ENCODE data around the gene B3GNT8. TPM values are rescaled to one million over a fixed set of nuclear protein-coding genes. Genes with fewer than 3 reads are reported as not detected.

The B3GNT8 gene
- total and polyA plus RNA-seq, 9 of the 15 experiments (the other 6 are each of a cell fraction or from before 2014, with no cell fraction given), result 0.11 to 2.9 (median 0.65) TPM; not detected in 2

GRCh38 chr19:41439441-41440222 lies 12.5 kb upstream of the B3GNT8 start, which contains the start of gene DMAC2 (continued):
- no peak for TF ChIP-seq ETV6 (IDR thresholded peaks at IDR 0.05; ENCODE audit: borderline replicate concordance in 1 of 2, low read depth in 2 of 2, low read length in 1 of 2)
- no peak for TF ChIP-seq ETV6 (CRISPR knock-in tag; IDR thresholded peaks at IDR 0.05; ENCODE audit: borderline replicate concordance)
- TF ChIP-seq UBTF (IDR thresholded peaks at IDR 0.05; ENCODE audit: borderline replicate concordance in 1 of 2, low read depth in 2 of 2, low read length in 2 of 2), result no peak
- TF ChIP-seq YBX1 (IDR thresholded peaks at IDR 0.05), result no peak
- no peak for TF ChIP-seq ZNF740 (CRISPR knock-in tag; IDR thresholded peaks at IDR 0.05)
- no peak for TF ChIP-seq ZNF740 (tag; IDR thresholded peaks at IDR 0.05)
- no peak for TF ChIP-seq MTA2 (IDR thresholded peaks at IDR 0.05; ENCODE audit: low read depth)
- peak; percentile 85 for TF ChIP-seq ATF3 (IDR thresholded peaks at IDR 0.05)
- TF ChIP-seq ATF3 (CRISPR knock-in tag; conservative IDR thresholded peaks at IDR 0.05), result 0 out of 2 replicates have a peak, but pooled peaks have one; percentile 48
- no peak for TF ChIP-seq TRIM24 (IDR thresholded peaks at IDR 0.05)
- no peak for TF ChIP-seq ZNF586 (CRISPR knock-in tag; conservative IDR thresholded peaks at IDR 0.05)
- TF ChIP-seq ERF (CRISPR knock-in tag; IDR thresholded peaks at IDR 0.05), result no peak; the same call in 1 of the 2 replicates
- no peak for TF ChIP-seq ZNF77 (CRISPR knock-in tag; IDR thresholded peaks at IDR 0.05)
- no peak for TF ChIP-seq KLF1 (tag; IDR thresholded peaks at IDR 0.05)
- TF ChIP-seq POLR3G (IDR thresholded peaks at IDR 0.05; ENCODE audit: extremely low read depth, insufficient read length, insufficient replicate concordance), result no peak
- TF ChIP-seq GABPB2 (CRISPR knock-in tag; conservative IDR thresholded peaks at IDR 0.05), result no peak
- peak; percentile 94; the same call in 1 of the 2 replicates for TF ChIP-seq NKRF (IDR thresholded peaks at IDR 0.05; ENCODE audit: borderline replicate concordance)
- TF ChIP-seq C11orf30 (IDR thresholded peaks at IDR 0.05; ENCODE audit: low read depth), result peak; percentile 99
- TF ChIP-seq TCFL5 (CRISPR knock-in tag; conservative IDR thresholded peaks at IDR 0.05), result no peak
- TF ChIP-seq ZNF41 (CRISPR knock-in tag; conservative IDR thresholded peaks at IDR 0.05), result no peak
- TF ChIP-seq RBM22 (IDR thresholded peaks at IDR 0.05; ENCODE audit: low read depth, low read length, poor library complexity, severe bottlenecking), result no peak

All from K562 (cell line).